ENCODE data around the gene ANXA8.

The ANXA8 gene

DNA sequence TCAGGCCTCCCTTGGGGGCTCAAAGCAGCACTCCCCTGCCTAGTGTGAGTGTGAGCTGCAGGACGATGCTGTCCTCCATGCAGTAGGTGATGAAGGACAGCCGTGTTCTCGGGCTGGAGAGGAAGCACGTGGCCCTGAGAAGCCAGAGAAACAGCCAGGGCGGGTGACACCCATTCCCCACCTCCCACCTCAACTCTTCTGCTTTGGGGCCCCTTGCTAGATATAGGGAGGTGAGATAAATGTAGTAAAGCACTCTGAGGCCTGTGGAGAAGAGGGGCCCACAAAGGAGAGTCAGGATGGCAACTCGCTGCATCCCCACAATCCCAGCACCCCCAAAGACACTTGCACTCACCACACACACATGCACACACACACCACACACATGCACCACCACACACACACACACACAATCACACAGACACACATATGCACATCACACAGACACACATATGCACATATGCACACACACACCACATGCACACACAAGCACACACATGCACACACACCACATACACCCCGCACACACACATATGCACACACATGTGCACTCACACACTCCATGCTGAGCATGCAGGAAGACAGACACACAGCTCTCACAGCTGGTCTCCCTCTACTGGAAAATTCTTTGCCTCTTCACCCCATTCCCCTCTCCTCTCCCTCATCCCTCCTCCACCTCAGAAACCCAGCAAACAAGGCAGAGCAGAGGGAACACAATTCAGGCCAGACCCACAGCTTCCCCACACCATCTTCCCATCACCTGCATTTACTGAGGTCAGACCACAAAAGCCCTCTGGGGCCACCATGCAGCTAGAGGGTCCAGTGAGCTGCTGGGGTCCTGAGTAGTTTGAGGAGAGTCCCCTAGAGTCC, 30.5 kb downstream of the ANXA8 start:
- no peak for TF ChIP-seq CTCF (IDR thresholded peaks at IDR 0.05; ENCODE audit: low read depth, low read length, missing control alignments)
- in situ Hi-C loops (cut with HindIII; ENCODE audit: low sequenced_read_pairs): no loop called here
- no peak for DNase-seq (ENCODE audit: low read depth)
- H3K4me3 ChIP-seq (ENCODE audit: low read depth, low read length): no peak overlapping the region

DNA sequence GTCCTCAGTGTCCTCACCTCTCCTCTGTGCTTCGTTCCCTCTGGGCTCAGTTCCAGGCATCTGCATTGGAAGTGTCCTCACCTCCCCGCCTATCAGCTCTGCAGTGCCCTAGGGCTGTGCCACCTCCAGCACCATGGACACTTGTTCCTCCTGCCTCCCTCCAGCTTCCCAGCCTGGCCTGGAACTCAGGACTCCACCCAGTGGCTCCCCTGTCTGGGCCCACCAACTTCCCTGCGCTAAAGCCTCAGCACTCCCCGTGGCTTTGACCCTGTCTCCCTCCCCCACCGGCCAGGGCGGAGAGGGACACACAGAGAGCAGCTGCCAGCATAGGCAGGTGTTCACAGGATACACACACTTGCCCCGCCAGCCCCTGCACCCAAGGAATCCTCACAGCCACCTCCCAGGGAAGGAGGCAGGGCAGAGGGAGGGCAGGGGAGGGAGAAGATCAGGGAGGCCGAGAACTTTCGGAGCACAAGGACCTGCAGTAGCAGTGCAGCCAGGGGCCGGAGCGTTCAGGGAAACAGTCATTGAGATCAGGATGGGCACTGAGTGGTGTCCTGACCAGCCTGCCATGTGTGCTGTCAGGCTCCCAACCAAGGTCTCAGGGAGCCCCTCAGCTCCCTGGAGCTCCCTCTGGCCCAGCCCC, 31.3 kb downstream of the ANXA8 start:
- in situ Hi-C loops (cut with HindIII; ENCODE audit: low sequenced_read_pairs): no loop called here
- no peak overlapping the region for H3K4me3 ChIP-seq (ENCODE audit: low read depth, low read length)
- no peak for TF ChIP-seq CTCF (IDR thresholded peaks at IDR 0.05; ENCODE audit: low read depth, low read length, missing control alignments)
- no peak for DNase-seq (ENCODE audit: low read depth)

GRCh38 chr10:47451998-47452494, 31.9 kb downstream of the ANXA8 start:
- no peak overlapping the region for H3K4me3 ChIP-seq (ENCODE audit: low read depth, low read length)
- TF ChIP-seq CTCF (IDR thresholded peaks at IDR 0.05; ENCODE audit: low read depth, low read length, missing control alignments): no peak
- in situ Hi-C loops (cut with HindIII; ENCODE audit: low sequenced_read_pairs): no loop called here
- no peak for DNase-seq (ENCODE audit: low read depth)

DNA sequence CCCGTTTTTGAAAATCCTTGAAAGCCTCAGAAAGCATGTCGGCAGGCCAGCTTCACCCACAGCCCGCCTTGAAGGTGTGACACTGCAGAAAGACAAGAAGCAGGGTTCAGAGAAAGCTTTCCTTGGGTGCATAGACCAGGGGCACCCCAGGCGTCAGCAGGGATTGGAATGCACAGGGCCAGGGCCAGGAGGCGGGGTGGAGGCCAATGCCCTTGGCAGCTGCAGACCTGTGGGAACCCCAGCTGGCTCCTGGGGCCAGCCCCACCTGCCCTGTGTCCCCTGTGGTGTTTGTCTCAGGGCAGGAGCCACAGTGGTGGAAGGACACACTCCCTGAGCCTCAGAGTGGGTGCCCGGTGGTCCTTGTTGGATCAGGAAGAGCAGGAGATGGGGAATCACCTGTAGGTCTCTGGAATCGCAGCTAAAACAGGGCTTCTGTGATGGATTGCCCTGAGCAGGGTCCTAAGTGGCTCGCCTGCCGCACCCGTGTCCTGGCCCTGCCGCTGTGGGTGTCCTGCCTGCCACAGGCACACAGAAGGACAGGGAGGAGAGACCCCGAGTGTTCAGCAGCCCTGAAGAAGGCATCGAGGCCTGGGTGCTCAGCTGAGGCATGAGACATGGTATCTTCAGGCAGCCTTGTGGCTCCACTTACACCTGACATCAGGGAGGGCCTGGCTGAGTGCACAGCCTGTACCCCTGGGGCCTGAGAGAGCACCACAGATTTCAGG, 32.5 kb downstream of the ANXA8 start:
- in situ Hi-C loops (cut with HindIII; ENCODE audit: low sequenced_read_pairs): no loop called here

GRCh38 chr10:47450442-47450841, 33.5 kb downstream of the ANXA8 start:
- in situ Hi-C loops (cut with HindIII; ENCODE audit: low sequenced_read_pairs): no loop called here
- TF ChIP-seq CTCF (IDR thresholded peaks at IDR 0.05; ENCODE audit: low read depth, low read length, missing control alignments): no peak

More for the DNA sequence above, 32.5 kb downstream of the ANXA8 start:
- H3K4me3 ChIP-seq (ENCODE audit: low read depth, low read length): no peak overlapping the region
- no peak for TF ChIP-seq CTCF (IDR thresholded peaks at IDR 0.05; ENCODE audit: low read depth, low read length, missing control alignments)
- DNase-seq (ENCODE audit: low read depth): no peak

GRCh38 chr10:47449979-47450378, 33.9 kb downstream of the ANXA8 start:
- DNase-seq (ENCODE audit: low read depth): no peak
- in situ Hi-C loops (cut with HindIII; ENCODE audit: low sequenced_read_pairs): no loop called here

More at GRCh38 chr10:47450442-47450841, 33.5 kb downstream of the ANXA8 start:
- no peak overlapping the region for H3K4me3 ChIP-seq (ENCODE audit: low read depth, low read length)
- no peak for DNase-seq (ENCODE audit: low read depth)

More at GRCh38 chr10:47449979-47450378, 33.9 kb downstream of the ANXA8 start:
- no peak overlapping the region for H3K4me3 ChIP-seq (ENCODE audit: low read depth, low read length)
- TF ChIP-seq CTCF (IDR thresholded peaks at IDR 0.05; ENCODE audit: low read depth, low read length, missing control alignments): no peak
